ENCODE data around the gene ADRB2.

- no peak for TF ChIP-seq POLR2A (IDR thresholded peaks at IDR 0.05)
- TF ChIP-seq, protein P1, sequence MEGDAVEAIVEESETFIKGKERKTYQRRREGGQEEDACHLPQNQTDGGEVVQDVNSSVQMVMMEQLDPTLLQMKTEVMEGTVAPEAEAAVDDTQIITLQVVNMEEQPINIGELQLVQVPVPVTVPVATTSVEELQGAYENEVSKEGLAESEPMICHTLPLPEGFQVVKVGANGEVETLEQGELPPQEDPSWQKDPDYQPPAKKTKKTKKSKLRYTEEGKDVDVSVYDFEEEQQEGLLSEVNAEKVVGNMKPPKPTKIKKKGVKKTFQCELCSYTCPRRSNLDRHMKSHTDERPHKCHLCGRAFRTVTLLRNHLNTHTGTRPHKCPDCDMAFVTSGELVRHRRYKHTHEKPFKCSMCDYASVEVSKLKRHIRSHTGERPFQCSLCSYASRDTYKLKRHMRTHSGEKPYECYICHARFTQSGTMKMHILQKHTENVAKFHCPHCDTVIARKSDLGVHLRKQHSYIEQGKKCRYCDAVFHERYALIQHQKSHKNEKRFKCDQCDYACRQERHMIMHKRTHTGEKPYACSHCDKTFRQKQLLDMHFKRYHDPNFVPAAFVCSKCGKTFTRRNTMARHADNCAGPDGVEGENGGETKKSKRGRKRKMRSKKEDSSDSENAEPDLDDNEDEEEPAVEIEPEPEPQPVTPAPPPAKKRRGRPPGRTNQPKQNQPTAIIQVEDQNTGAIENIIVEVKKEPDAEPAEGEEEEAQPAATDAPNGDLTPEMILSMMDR (IDR thresholded peaks at IDR 0.05), result no peak
These were observed 24.6 kb upstream of the ADRB2 start for GRCh38 chr5:148801682-148802276.
